NB4 (cell line): ENCODE data around the gene PLPPR1.

ENCODE experiments used
- CTCF ChIP-seq: IDR thresholded peaks from one replicate; pipeline ENCODE4 v1.5.1; 2012; ENCODE audit warnings: low read depth, low read length
- MAX ChIP-seq: IDR thresholded peaks from 2 replicates; pipeline ENCODE4 v1.6.1; 2011; ENCODE audit warnings: low read depth, low read length
- MYC ChIP-seq: IDR thresholded peaks from 2 replicates; pipeline ENCODE4 v1.6.1; 2011; ENCODE audit warnings: low read depth, low read length
- POLR2A ChIP-seq: IDR thresholded peaks from 2 replicates; pipeline ENCODE4 v1.6.1; 2011; ENCODE audit warnings: mild to moderate bottlenecking; ENCODE audit not compliant: insufficient read length; ENCODE audit errors: extremely low read depth

- TF ChIP-seq POLR2A: no peak
- TF ChIP-seq CTCF: no peak
- no peak for TF ChIP-seq MAX
- TF ChIP-seq MYC: no peak
These were observed 88.6 kb downstream of the PLPPR1 start for GRCh38 chr9:101117161-101117560.
